ENCODE data around the gene ROR1.

The ROR1 gene

DNA sequence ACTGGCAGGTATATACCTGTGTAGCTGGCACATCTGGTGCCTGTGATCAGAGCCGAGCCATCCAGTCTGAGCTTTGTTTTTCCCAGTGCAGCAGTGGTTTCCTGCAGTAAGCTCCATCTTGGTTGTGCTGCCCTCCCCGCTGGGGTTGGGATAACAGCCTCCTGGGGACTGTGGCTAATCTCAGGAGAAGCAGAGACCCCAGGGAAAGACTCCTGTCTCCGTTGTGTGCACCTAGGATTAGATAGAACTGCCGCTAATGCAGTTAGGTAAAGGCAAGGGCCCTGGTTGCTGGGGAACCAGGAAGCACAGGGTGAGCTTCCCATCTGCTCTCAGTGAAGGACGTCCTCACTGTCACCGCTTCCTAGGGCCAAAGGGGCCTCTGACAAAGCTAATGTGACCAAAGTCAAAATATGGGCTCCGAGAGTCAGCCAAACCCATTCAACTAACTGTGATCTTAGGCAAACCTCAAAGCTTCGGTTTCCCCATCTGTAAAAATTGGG, 20.0 kb downstream of the ROR1 start:
- ChIA-PET POLR2A (no interaction called here), CTCF (interaction anchor here (0.7 to 1.2 kb wide), 2 partner anchors 15 to 16 kb away, joined by 3 read pairs; no protein-coding TSS in a partner anchor)
- TF ChIP-seq, protein P1, sequence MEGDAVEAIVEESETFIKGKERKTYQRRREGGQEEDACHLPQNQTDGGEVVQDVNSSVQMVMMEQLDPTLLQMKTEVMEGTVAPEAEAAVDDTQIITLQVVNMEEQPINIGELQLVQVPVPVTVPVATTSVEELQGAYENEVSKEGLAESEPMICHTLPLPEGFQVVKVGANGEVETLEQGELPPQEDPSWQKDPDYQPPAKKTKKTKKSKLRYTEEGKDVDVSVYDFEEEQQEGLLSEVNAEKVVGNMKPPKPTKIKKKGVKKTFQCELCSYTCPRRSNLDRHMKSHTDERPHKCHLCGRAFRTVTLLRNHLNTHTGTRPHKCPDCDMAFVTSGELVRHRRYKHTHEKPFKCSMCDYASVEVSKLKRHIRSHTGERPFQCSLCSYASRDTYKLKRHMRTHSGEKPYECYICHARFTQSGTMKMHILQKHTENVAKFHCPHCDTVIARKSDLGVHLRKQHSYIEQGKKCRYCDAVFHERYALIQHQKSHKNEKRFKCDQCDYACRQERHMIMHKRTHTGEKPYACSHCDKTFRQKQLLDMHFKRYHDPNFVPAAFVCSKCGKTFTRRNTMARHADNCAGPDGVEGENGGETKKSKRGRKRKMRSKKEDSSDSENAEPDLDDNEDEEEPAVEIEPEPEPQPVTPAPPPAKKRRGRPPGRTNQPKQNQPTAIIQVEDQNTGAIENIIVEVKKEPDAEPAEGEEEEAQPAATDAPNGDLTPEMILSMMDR (IDR thresholded peaks at IDR 0.05; ENCODE audit: control extremely low read depth, extremely low read depth, low read depth, missing control alignments), result no peak
- DNase-seq (ENCODE audit: extremely low spot score), result no peak

DNA sequence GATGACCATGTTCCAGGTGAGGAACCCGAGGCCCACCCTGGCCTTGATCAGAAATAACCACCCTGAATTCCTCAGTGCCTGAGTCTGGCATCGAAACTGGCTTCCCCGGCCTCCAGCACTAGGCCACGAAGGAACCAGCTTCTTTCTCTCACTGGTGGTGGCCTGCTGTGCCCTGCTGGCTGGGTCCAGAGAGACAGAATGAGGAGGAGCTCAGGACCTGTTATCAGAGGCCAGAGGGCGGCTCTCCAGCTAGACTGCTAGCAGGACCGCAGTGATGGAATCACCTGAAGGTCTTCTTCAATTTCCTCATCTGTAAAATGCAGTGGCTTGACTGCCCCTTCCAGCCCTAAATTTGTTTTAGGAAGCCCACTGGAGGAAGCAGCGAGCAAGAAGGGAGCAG, 20.5 kb downstream of the ROR1 start:
- TF ChIP-seq, protein P1 (IDR thresholded peaks at IDR 0.05; ENCODE audit: control extremely low read depth, extremely low read depth, low read depth, missing control alignments), result no peak
- DNase-seq (ENCODE audit: extremely low spot score), result no peak
- POLR2A ChIA-PET, result no interaction called here
- CTCF ChIA-PET, result interaction anchor here (0.7 to 1.2 kb wide), 2 partner anchors 15 to 16 kb away, joined by 3 read pairs; no protein-coding TSS in a partner anchor

DNA sequence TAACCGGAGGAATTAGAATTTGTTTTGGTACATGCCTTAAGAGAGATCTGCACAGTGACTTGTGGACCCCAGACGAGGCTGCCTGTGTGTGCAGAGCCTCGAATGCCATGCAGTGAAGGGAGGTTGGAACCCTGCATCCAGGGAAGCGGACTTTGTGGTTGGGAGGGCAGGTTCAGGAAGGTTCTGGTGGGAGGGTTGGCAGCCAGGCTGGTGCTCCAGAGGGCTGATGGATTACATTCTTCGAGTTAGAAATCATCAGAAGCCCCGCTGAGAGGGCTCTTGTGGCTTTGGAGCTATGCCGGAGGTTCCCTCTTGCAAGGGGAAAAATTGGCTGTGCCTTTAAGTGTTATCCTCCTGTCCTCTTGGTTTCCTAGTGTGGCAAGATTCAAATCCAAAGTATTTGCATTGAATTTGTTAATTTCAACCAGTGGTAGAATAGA, 21.1 kb downstream of the ROR1 start:
- TF ChIP-seq, protein P1 (IDR thresholded peaks at IDR 0.05; ENCODE audit: control extremely low read depth, extremely low read depth, low read depth, missing control alignments), result no peak
- DNase-seq (ENCODE audit: extremely low spot score), result no peak
- POLR2A ChIA-PET, result no interaction called here
- CTCF ChIA-PET, result interaction anchor here (1.2 kb wide), 1 partner anchor 16 kb away, joined by 3 read pairs; no protein-coding TSS in a partner anchor

DNA sequence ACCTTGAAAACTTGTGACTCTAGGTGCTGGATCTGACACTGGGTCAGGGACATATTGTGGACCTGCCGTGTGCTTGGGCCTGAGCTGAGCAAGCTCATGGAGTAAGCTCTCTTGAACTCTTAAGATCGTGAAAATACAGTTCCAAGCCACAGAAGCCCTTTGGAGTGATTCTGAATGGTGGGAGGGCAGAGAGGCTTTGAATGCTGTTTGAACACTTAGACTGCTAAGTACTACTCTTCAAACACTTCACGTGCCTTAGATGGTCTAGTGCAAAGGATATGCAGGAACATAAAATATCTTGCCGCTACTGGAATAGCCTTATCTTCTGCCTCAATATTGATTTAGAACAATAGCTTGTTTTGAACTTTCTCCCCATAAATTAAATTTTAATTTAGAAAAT, 21.6 kb downstream of the ROR1 start:
- TF ChIP-seq, protein P1 (IDR thresholded peaks at IDR 0.05; ENCODE audit: control extremely low read depth, extremely low read depth, low read depth, missing control alignments), result no peak
- no peak for DNase-seq (ENCODE audit: extremely low spot score)
- ChIA-PET CTCF (no interaction called here), POLR2A (no interaction called here)

DNA sequence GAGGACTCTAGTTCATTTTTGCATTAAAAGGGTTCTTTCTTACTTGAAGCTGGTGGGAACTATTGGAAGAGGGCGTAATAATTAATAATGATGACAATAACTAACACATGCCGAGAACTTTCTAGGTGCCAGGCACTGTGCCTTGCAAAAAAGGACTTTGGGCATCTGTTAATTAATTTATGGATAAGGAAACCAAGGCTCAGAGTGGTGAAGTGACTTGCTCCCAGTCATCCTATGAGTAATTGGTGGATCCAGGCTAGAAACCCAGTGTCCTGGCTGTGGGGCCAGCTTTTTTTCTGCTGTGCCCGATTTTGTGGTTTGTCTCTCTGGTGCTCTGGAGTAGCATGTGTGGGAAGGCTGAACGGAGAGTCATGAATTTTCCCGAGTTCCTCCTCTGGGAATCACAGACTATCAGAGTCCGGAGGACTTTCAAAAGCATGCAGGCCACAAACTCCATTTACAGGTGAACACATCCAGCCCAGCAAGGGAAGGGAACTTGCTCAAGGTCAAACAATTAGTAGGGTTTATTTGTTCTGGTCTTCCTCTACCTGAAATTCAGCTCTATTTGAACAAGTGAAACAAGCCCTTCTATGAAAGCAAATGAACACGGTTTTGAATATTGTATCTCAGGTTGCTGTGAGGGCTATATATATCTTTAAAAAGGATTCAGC, 23.4 kb downstream of the ROR1 start:
- CTCF ChIA-PET, result interaction anchor here (1.2 kb wide), 1 partner anchor 15 kb away, joined by 3 read pairs; no protein-coding TSS in a partner anchor
- POLR2A ChIA-PET, result no interaction called here
- TF ChIP-seq, protein P1 (IDR thresholded peaks at IDR 0.05; ENCODE audit: control extremely low read depth, extremely low read depth, low read depth, missing control alignments), result no peak
- no peak for DNase-seq (ENCODE audit: extremely low spot score)

DNA sequence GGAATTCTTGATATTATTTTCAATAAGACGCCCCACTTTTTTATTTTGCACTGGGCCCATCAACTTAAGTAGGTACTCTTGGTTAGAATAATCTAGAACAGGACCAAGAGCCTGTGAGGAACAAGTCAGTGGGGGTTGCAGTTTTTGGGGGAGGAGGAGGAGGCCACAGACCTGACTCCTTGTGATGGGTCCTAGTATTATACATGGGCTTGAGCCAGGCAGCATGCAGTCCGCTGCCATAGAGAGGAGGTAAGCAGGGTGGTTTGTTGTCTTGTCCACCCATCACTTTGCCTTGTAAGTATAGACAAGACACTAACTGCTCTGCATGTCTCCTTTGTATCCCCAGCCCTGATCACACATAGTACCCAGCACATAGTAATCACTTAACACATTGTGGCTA, 24.5 kb downstream of the ROR1 start:
- TF ChIP-seq, protein P1 (IDR thresholded peaks at IDR 0.05; ENCODE audit: control extremely low read depth, extremely low read depth, low read depth, missing control alignments), result no peak
- DNase-seq (ENCODE audit: extremely low spot score), result no peak
- ChIA-PET CTCF (interaction anchor here (1.2 kb wide), 1 partner anchor 14 kb away, joined by 3 read pairs; no protein-coding TSS in a partner anchor), POLR2A (no interaction called here)

All from GM10248 (cell line).